Adrenal gland (tissue), 12 donors: ENCODE results near the gene FHOD3. TPM values are rescaled to one million over a fixed set of nuclear protein-coding genes. Genes with fewer than 3 reads are reported as not detected.

Experiments used
- DNase-seq, 7 donors: peaks; one replicate each; pipeline ENCODE4 v3.0.0-alpha.2; 2019 to 2020
- H3K27ac ChIP-seq, 5 donors: fragments of 200-600 bp; sonication (generic) in 4 of 5; 1 replicate in 3 of 5; 2 replicates in 2 of 5; pipeline versions ENCODE4 v1.5.1 to v1.8.0; 2016 to 2020; ENCODE audit warnings: mild to moderate bottlenecking in 1 of 5
- H3K27me3 ChIP-seq: fragments of 200-600 bp; 2 replicates; pipeline ENCODE4 v1.8.0; 2021
- H3K36me3 ChIP-seq, 2 donors: fragments of 200-600 bp; replicated peaks in 1 of 2; 1 replicate in 1 of 2; 2 replicates in 1 of 2; pipeline versions ENCODE4 v1.5.1 to v1.8.0; 2018 to 2022
- H3K4me1 ChIP-seq, 2 donors: fragments of 200-600 bp; replicated peaks in 1 of 2; 1 replicate in 1 of 2; 2 replicates in 1 of 2; pipeline versions ENCODE4 v1.5.1 to v1.8.0; 2018 to 2021
- H3K4me3 ChIP-seq, 4 donors: fragments of 200-600 bp; sonication (generic) in 3 of 4; one replicate each; pipeline ENCODE4 v1.5.1; 2016 to 2018
- H3K9me3 ChIP-seq, 3 donors: fragments of 200-600 bp; sonication (generic) in 1 of 3; replicated peaks in 1 of 3; 1 replicate in 2 of 3; 2 replicates in 1 of 3; pipeline versions ENCODE4 v1.5.1 to v1.8.0; 2016 to 2021
- CTCF ChIP-seq, 6 experiments: fragments of 450-650 bp in 4 of 6; fragments of 200-600 bp in 2 of 6; sonication (generic) in 1 of 6; IDR thresholded peaks; 1 replicate in 5 of 6; 2 replicates in 1 of 6; pipeline versions ENCODE4 v1.5.1 to v1.8.0; 2016 to 2021; ENCODE audit warnings: antibody characterized with exemption in 6 of 6, mild to moderate bottlenecking in 2 of 6, moderate library complexity in 1 of 6
- POLR2A ChIP-seq, 2 donors: fragments of 450-650 bp; IDR thresholded peaks; one replicate each; pipeline ENCODE4 v1.6.1; 2017; ENCODE audit warnings: antibody characterized with exemption in 2 of 2, mild to moderate bottlenecking in 2 of 2, moderate library complexity in 1 of 2
- WGBS, 4 donors: extraction: QIAGEN DNeasy Blood & Tissue Kit in 2 of 4; methylation state at CpG; one replicate each; pipeline versions ENCODE4 v1.1.5 to v1.1.7; 2013 to 2017; 5-methylcytosine and 5-hydroxymethylcytosine counted together
- intact Hi-C, 2 donors: fragments of 100-400 bp; cut with DNase I; formaldehyde crosslinking; loops; one replicate each; pipeline versions ENCODE4 v1.14.1 to v1.15.0; 2022 to 2023
- polyA plus RNA-seq, 3 donors: library from polyadenylated mRNA; stranded (reverse); fragments of 200-250 nt in 2 of 3; fragments of 350-450 nt in 1 of 3; fragmentation: Illumina TruSeq in 1 of 3; extraction: RNeasy Lipid Tissue Mini Kit (QIAGEN cat#74804) in 1 of 3; gene quantifications; one replicate each; pipeline ENCODE4 v1.2.3, GENCODE V29; 2013 to 2014
- total RNA-seq, 9 donors: library from RNA; depleted of rRNA in 4 of 9; stranded (reverse); fragments of >200 nt in 4 of 9; fragments of 120-200 nt in 1 of 9; fragmentation: NEBNext Ultra II Directional in 1 of 9; extraction: Animal tissue kit (Norgen Biotek cat#: 25700) in 1 of 9; gene quantifications; one replicate each; pipeline versions ENCODE4 v1.1.0 to v1.2.4, GENCODE V29; 2013 to 2023
- donor health status: healthy with polysubstance abuse.
- donor health status: Bipolar disorder and iron deficiency.
- donor health status: DM: yes; HTN: yes; CAD: no.
- donor health status: DM: no; HTN: no; CAD: no.
- donor health status: DM: no; HTN: no; CAD: no.
- donor health status: DM: yes; HTN: yes; CAD: no.

Gene FHOD3
- total and polyA plus RNA-seq, 12 donors: 17.5 to 87.9 (median 48.5) TPM

GRCh38 chr18:36593001-36593400 lies 295.5 kb downstream of the FHOD3 start:
- DNase-seq: no peak
- intact Hi-C loops: no loop called here
- H3K4me3 ChIP-seq: no peak overlapping the region

GRCh38 chr18:36593641-36594040 lies 296.1 kb downstream of the FHOD3 start:
- no peaks in the 10 kb centered on the region for H3K4me1 ChIP-seq

More at GRCh38 chr18:36593001-36593400, 295.5 kb downstream of the FHOD3 start:
- H3K9me3 ChIP-seq: no peaks in the 10 kb centered on the region
- no peaks in the 10 kb centered on the region for H3K27me3 ChIP-seq
- TF ChIP-seq CTCF (IDR thresholded peaks at IDR 0.05) (no peak), POLR2A (IDR thresholded peaks at IDR 0.05) (no peak)
- no peaks in the 10 kb centered on the region for H3K36me3 ChIP-seq
- no peaks in the 10 kb centered on the region for H3K4me1 ChIP-seq
- no peak overlapping the region for H3K27ac ChIP-seq

GRCh38 chr18:36594621-36595020 lies 297.1 kb downstream of the FHOD3 start:
- no peak for DNase-seq
- 89 to 94% (median 93%) methylated on average over 9 of the region's 9 CpGs for WGBS, 4 donors
- intact Hi-C loops: no loop called here

More at GRCh38 chr18:36593641-36594040, 296.1 kb downstream of the FHOD3 start:
- Histone ChIP-seq H3K36me3 (no peaks in the 10 kb centered on the region), H3K9me3 (no peaks in the 10 kb centered on the region), H3K27me3 (no peaks in the 10 kb centered on the region), H3K27ac (no peak overlapping the region), H3K4me3 (no peak overlapping the region)
- intact Hi-C loops: no loop called here
- WGBS, 4 donors: 91 to 95% (median 91%) methylated on average over 4 to 6 of the region's 6 CpGs; no CpG with 5 or more reads in 1 of the 4 donors
- DNase-seq: no peak
- no peak for TF ChIP-seq POLR2A (IDR thresholded peaks at IDR 0.05)
- TF ChIP-seq CTCF (IDR thresholded peaks at IDR 0.05): no peak

GRCh38 chr18:36595046-36595817 lies 297.7 kb downstream of the FHOD3 start:
- no peak for TF ChIP-seq POLR2A (IDR thresholded peaks at IDR 0.05)
- TF ChIP-seq CTCF (IDR thresholded peaks at IDR 0.05): no peak
- WGBS, 4 donors: 78 to 87% (median 80%) methylated on average over 8 to 10 of the region's 10 CpGs
- no peaks in the 10 kb centered on the region for H3K27me3 ChIP-seq
- intact Hi-C loops: no loop called here
- no peaks in the 10 kb centered on the region for H3K4me1 ChIP-seq
- no peak overlapping the region for H3K4me3 ChIP-seq
- no peaks in the 10 kb centered on the region for H3K9me3 ChIP-seq
- no peak overlapping the region for H3K27ac ChIP-seq
- no peaks in the 10 kb centered on the region for H3K36me3 ChIP-seq
- no peak for DNase-seq

More at GRCh38 chr18:36594621-36595020, 297.1 kb downstream of the FHOD3 start:
- no peaks in the 10 kb centered on the region for H3K9me3 ChIP-seq
- H3K4me1 ChIP-seq: no peaks in the 10 kb centered on the region
- no peaks in the 10 kb centered on the region for H3K27me3 ChIP-seq
- no peak overlapping the region for H3K27ac ChIP-seq
- H3K36me3 ChIP-seq: no peaks in the 10 kb centered on the region
- no peak for TF ChIP-seq CTCF (IDR thresholded peaks at IDR 0.05)
- TF ChIP-seq POLR2A (IDR thresholded peaks at IDR 0.05): no peak
- no peak overlapping the region for H3K4me3 ChIP-seq
